Esophagus squamous epithelium (tissue), 4 donors: ENCODE data around the gene GIMAP7.

Experiments used
- POLR2A ChIP-seq, 4 donors: fragments of 450-650 bp; IDR thresholded peaks; one replicate each; pipeline ENCODE4 v1.6.1; 2017; ENCODE audit warnings: antibody characterized with exemption in 4 of 4, mild to moderate bottlenecking in 4 of 4, moderate library complexity in 3 of 4
- TF ChIP-seq, protein P1 (sequence below), 6 experiments: fragments of 450-650 bp in 4 of 6; fragments of 200-600 bp in 2 of 6; sonication (generic) in 2 of 6; IDR thresholded peaks; one replicate each; pipeline ENCODE4 v1.5.1; 2016 to 2019; ENCODE audit warnings: antibody characterized with exemption in 6 of 6, mild to moderate bottlenecking in 4 of 6, moderate library complexity in 4 of 6

DNA sequence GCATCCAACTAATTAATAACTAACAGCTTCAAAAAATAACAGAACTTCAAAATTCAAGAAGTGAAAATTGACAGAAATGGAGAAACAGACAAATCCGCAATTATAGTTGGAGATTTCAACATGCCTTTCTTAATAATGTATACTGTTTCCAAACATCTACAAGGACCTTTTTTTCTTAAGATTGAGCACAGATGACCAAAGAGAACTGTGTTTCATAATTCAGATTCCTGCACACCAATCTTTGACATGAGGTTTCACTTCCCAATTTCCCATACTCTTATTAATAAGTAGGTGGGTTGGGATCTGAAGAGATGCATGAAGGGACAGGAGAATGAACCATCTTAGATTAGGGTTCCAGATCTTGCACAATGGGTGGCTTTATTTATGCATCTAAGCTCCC, 24.9 kb upstream of the GIMAP7 start:
- TF ChIP-seq POLR2A (IDR thresholded peaks at IDR 0.05), result no peak
- TF ChIP-seq, protein P1, sequence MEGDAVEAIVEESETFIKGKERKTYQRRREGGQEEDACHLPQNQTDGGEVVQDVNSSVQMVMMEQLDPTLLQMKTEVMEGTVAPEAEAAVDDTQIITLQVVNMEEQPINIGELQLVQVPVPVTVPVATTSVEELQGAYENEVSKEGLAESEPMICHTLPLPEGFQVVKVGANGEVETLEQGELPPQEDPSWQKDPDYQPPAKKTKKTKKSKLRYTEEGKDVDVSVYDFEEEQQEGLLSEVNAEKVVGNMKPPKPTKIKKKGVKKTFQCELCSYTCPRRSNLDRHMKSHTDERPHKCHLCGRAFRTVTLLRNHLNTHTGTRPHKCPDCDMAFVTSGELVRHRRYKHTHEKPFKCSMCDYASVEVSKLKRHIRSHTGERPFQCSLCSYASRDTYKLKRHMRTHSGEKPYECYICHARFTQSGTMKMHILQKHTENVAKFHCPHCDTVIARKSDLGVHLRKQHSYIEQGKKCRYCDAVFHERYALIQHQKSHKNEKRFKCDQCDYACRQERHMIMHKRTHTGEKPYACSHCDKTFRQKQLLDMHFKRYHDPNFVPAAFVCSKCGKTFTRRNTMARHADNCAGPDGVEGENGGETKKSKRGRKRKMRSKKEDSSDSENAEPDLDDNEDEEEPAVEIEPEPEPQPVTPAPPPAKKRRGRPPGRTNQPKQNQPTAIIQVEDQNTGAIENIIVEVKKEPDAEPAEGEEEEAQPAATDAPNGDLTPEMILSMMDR (IDR thresholded peaks at IDR 0.05), result no peak
